HG03378 (cell line): ENCODE results near the gene TBC1D10B.

Source experiments
- ATAC-seq: cut with Tn5 transposase; IDR thresholded peaks from one replicate; pipeline ENCODE4 v1.9.1; 2021; ENCODE audit warnings: mild to moderate bottlenecking, moderate library complexity; ENCODE audit not compliant: unreplicated experiment

The TBC1D10B gene

GRCh38 chr16:30375864-30376263, 5.6 kb upstream of the TBC1D10B start:
- no peak for ATAC-seq

DNA sequence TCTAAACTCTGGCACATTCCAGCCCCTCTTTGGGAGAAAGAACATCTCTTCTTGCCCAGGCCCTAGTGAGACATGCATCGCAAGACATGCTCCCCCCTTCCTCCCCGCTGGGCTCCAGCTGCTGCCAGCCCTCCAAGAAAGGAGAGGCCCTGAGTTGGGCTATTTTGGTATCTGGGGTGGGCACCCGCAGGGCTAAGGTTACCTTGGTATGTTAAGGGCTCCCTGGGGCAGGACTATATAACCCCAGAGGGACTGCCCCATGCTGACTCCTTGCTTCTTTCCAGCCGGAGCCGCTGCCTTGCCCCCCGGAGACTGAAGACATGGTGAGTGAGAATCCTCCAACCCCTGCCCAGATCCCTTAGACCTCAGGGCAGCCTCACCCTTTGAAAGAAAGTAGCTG, 4.2 kb upstream of the TBC1D10B start, which contains the start of gene MYL11:
MYL11 (plus strand) TSS at position 265 of the 400 bp plus-strand sequence; CDS start at position 321, 56 bp downstream.
- ATAC-seq: no peak

DNA sequence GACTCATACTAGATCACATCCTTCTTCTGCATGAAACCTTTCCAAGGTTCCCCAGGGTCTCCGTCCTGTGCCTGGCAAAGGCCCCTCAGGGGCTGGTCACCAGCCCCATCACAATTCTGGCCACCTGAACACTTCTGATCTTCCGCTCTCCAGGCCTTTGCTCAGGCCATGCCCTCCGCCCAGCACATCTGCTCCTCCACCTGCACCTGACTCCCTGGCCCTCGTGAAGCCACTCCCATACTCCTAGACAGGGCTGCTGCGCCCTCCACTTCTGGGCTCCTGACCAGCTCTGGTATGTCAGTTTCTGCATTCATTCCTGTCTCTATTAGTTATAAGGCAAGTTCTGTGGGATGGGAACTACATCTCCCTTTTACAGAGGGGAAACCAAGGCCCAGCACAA, 2.4 kb upstream of the TBC1D10B start:
- no peak for ATAC-seq

DNA sequence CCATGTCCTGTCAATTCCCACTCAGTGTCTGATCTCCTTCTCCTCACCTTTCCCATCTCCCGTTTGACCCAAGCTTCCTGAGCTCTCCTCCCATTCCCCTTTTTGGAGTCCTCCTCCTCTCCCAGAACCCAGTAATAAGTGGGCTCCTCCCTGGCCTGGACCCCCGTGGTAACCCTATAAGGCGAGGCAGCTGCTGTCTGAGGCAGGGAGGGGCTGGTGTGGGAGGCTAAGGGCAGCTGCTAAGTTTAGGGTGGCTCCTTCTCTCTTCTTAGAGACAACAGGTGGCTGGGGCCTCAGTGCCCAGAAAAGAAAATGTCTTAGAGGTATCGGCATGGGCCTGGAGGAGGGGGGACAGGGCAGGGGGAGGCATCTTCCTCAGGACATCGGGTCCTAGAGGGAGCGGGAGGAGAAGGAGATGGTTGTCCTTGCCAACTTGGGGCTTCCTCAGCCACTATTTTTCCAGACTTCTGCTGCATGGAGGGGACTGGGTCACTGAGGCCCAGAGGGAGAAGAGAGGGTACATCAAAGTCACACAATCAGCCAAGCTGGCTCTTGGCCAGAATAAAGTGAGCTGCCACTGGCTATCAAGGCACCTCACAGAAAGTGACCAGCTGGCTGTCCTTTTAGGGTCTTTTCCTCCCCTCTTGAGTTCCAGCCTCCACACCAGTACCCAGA, 1.9 kb upstream of the TBC1D10B start:
- ATAC-seq: no peak

GRCh38 chr16:30371248-30371816, 1.0 kb upstream of the TBC1D10B start:
- no peak for ATAC-seq

- ATAC-seq: no peak
Measured at GRCh38 chr16:30369938-30370455, 297 bp downstream of the TBC1D10B start.

GRCh38 chr16:30369091-30369937, 980 bp downstream of the TBC1D10B start:
- ATAC-seq: no peak

GRCh38 chr16:30368792-30369090, 1.6 kb downstream of the TBC1D10B start:
- ATAC-seq: no peak

DNA sequence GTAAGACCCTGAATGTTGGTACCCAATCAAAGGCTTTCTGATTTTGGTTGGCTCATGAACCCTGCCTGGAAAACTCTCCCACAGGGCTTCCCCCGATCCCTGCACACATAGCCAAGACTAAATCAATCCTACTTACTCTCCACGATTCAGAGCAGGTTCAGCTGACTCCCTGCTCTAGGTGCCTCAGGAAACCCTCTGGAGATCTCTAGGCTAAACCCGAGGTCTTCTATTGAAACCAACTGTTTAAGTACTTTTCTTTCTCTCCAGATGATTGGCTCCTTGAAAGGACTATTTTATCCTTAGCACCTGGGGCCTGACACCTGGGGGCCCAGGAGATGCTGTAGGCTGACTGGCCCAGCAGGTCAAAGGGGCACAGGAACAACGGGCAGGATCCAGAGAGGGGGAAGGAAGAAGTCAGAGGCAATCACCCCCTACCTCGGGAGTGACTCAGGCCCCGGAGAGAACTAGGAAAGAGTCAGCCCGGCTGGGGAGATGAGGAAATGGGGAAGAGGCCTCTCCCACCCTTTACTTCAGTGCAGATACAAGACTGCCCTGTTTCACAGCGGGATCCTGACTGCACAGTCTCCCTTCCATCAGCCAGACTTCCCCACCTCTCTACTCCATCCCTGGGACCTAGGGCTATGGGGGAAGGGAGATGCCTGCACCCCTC, 2.0 kb downstream of the TBC1D10B start:
- no peak for ATAC-seq

GRCh38 chr16:30367349-30368009, 2.8 kb downstream of the TBC1D10B start:
- ATAC-seq: no peak

DNA sequence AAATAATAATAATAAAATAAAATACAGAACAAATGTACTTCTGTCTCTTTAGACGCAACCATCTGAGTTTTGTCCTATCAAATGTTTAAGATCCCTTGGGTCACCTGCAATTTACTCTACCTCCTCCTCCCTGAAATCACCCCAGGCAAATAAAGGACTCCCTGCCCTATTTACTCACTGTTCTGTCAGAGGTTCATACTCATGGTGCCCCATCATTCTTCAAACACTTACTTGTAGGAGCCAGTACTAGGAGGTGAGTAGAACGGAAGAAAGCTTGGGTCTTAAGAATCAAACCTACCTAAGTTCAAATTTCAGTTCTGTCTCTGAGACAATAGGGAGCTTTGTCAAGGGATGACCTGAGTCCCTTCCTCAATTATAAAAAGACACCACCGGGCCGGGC, 3.8 kb downstream of the TBC1D10B start:
- ATAC-seq: no peak

DNA sequence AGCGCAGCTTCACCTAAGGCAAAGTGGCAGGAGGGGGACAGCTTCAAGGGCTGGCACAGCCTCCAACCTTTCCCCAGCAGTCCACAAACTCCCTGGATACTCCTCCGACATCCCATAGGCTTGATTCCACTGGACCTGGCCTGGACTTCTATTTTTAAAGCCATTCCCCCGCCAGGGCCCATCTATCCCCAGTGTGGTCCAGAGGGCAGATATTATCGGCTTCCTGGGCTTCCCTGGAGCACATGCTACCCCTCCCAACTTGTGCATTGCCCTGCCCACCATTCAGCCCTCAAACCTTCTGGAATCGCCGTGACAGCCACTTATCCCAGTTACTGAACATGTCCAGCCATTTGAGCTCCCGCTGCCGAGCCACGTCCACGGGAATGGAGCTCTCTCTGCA, 5.1 kb downstream of the TBC1D10B start:
- no peak for ATAC-seq

- ATAC-seq: no peak
Measured at GRCh38 chr16:30361180-30361579, 9.1 kb downstream of the TBC1D10B start.

DNA sequence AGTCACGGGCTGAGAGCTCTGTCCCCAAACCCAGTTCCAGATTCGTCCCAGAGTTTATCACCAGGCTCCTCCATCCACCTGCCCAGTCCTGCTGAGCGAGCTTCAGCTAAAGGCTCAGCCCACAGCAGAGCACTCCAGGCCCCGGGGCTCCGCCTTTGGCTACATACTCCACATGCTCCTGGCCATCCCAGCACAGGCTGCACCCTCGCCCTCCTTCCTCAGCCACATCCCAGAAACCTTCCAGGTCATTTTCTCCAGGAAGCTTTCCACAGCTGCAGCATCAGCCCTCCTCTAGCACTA, 10.5 kb downstream of the TBC1D10B start:
- no peak for ATAC-seq

GRCh38 chr16:30358990-30359870, 11.1 kb downstream of the TBC1D10B start:
- no peak for ATAC-seq

DNA sequence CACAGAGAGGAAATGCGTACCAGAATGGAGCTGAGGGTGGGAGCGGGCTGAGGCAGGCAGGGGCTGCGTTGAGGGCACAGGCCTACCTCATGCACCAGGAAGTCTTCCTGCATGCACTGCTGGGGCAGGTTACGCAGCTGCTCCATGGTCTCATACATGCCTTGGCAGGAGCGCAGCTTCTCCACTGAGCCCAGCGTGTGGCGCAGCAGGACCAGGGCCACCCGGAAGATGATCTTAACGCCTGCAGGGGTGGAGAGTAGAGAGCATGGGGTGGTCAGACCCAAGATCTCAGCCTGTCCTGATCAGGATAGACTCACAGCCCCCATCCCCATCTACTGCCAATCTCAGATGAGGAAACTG, 11.7 kb downstream of the TBC1D10B start:
- ATAC-seq: no peak

DNA sequence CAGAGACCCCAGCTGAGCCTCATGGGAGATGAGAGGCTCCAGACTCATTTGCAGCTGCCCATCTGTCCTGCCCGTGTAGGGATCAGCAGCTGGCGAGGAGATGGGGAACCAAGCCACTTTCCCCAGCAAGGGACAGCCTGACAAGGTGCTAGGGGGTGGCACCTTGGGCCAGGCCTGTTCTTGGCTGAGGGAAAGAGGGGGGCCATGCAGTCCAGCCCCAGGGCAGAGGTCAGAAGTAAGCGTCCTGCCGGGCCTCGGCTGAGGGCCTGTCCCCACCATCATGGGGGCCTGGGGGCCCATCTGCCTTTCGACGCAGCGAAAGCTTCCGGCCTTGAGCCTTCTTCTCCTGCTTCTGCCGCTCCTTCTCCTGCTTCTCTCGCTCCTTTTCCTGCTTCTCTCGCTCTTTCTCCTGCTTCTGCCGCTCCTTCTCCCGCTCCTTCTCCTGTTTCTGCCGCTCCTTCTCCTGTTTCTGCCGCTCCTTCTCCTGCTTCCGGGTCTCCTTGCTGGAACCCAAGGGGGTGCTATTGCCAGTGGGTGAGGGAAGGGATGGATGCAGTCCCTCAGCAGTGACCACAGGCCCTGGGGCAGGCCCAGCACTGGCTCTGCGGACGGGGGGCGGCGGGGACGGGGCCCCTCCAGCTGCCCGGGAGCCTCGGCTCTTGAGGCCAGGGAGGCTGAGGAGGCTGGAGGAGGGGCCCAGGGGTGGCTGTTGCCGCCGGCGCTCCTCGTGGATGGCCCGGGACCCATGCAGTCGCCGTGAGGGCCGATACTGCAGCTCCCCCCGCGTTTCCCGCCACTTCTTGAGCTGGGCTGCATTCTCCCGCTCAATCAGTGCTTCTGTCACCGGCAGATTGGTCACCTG, 12.3 kb downstream of the TBC1D10B start:
- no peak for ATAC-seq

DNA sequence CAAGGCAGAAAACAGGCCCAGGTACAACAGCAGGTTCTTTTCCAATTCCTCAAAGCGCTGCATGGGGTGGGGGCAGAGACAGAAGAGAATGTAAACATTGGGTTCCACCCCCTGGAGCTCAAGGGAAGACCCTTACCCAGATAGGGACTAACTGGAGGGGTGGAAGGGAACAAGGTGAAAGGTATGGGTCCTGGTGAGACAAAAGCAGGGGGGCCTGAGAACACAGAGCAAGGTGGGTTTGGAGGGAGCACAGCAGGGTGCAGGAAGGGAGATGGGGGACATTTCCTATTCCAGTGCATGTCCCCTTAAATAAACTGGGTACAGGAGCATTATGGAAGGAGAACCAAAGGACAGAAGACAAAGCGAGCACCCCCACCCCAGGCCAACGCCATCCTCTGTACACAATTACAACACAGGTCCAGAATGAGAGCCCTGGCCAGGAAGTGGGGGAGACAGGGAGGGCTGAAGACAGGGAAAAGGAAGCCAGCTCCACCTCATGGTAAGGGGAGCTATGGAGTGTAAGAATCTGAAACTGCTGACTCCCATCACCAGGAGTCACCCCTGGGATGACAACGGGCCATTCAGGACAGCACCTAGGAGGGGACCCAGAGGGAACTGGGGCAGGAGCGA, 13.1 kb downstream of the TBC1D10B start:
- no peak for ATAC-seq
